Amniotic epithelial cell (primary cell): ENCODE measurements around the gene SPI1.

ENCODE experiments used
- DNase-seq: peaks from one replicate; pipeline ENCODE4 v3.0.0-alpha.2; 2010; ENCODE audit warnings: low read depth

Gene SPI1

DNA sequence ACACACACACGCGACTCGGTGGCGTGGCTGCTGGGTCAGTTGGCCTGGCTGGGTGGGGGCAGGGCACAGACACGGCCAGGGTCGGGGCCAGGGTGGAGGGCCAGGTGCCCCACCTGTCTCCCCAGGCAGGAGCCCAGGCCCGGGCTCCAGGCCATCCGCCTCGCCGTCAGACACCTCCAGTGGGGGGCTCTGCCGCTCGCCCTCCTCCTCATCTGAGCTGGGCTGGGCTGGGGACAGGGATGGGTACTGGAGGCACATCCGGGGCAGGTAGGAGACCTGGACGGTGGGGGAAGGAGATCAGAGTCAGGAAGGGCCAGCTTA lies 19.7 kb downstream of the SPI1 start:
- DNase-seq = no peak

DNA sequence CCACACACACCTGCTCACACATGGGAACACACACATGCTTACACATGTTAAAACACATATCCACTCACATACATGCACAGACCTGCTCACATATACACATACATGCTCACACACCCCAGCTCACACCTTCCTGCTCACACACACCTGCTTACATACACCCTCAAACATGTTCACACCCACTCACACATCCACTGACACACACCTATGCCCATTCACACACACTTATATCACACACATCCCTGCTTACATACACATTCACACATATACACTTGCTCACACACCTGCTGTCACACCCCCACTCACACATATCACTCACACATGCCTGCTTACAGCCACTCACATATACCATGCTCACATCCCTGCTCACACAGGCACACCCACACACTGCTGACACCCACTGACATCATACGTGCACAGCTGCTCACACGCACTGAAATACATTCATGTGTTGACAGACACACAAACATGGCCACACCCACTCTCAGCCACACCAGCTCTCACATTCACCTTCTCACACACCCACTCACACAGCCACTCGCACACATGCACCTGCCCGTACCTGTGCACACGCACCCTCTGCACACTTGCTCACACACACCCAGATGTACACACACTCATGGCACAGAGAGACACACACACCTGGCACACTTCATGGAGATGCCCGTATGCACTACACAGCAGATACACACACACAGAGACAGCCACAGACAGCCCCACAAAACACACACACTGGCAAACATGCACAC lies 20.2 kb downstream of the SPI1 start:
- no peak for DNase-seq

DNA sequence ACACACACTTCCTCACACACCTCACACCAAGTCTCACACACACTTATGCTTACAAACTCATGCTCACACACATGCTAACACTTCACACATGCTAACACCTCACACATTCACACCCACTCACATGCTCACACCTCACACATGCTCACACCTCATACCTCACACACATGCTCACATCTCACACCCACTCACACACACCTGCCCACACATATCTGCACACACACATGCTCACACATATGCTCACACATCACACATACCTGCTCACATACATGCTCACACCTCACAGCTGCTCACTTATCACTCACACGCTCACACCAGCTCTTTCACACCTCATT lies 21.4 kb downstream of the SPI1 start:
- DNase-seq = no peak

GRCh38 chr11:47356129-47356997 lies 22.0 kb downstream of the SPI1 start:
- DNase-seq = no peak

- DNase-seq = peak; percentile 89
Observed at GRCh38 chr11:47355283-47356128, 22.8 kb downstream of the SPI1 start.

DNA sequence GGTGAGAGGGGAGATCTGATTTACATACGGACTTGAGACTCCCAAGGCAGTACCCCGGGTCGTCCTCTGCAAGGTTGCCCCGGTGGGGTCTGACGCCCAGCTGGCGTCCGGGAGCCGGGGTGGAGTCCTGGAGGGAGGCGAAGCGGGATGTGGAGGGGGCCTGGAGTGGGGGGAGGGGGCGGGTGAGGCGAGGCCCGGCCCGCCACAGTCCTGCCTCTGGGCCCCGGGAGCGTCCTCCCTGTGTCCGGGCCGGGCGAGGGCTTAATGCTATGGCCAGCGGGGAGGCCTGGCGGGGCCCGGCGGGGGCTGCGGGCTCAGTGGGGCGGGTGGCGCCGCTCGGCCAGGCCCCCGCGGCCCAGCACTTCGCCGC lies 23.4 kb downstream of the SPI1 start:
- no peak for DNase-seq

DNA sequence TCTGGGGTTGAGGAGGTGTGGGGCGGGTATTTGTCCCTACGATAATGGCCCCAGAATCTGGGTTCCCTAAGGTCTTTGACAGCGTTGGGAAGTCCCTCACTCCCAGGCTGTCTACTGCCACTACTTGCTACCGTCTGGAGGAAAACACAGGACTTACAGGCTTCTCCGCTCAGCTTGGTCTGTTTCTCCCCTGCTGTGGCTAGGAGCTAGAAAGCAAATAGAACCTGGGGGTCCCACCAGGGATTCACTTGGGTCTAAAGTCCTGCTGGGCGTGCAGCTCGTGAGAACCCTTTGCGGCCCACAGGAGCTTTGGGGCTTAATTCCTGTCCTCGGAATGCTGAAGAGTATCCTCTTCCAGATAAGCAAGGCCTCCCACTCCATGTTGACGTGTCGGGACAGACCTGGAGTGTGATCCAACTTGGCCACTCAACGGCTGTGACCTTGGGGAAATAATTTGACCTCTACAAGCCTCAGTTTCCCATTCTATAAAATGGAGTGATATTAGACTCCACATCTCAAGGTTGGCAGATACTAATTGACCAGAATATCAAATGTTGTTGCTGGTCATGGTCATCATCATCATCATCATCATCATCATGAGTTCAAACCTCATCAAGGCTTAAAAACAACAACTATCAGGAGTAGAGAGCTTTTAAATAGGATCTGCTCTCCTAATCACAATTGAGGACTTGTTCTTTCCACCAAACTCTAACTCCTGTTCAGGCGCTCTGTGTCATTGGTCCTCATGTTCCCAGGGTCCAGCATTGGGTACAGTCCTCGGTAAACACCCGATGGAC lies 24.2 kb downstream of the SPI1 start:
- DNase-seq = no peak

DNA sequence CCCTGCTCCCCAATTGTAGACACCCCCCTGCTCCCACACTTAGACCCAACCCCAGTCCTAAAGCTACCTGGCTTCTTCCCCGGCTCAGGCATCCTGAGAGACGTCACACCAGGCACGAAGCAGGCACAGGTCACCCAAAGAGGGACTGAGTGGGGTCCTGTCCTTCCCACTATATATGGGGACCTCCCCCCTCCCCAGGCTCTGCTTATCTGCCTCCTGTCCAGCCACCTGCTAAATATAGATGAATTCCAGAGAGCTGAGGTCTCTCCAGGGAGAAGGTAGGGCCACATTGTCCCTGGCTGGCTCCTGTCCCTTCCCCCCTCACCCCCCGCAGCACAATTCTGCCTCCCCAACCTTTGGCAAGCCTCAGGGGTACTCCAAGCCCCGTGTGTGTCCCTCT lies 25.8 kb downstream of the SPI1 start, which contains the start of gene MYBPC3:
MYBPC3 (minus strand) TSS at position 147 of the 400 bp plus-strand sequence; CDS start at position 92, 55 bp downstream.
- no peak for DNase-seq

DNA sequence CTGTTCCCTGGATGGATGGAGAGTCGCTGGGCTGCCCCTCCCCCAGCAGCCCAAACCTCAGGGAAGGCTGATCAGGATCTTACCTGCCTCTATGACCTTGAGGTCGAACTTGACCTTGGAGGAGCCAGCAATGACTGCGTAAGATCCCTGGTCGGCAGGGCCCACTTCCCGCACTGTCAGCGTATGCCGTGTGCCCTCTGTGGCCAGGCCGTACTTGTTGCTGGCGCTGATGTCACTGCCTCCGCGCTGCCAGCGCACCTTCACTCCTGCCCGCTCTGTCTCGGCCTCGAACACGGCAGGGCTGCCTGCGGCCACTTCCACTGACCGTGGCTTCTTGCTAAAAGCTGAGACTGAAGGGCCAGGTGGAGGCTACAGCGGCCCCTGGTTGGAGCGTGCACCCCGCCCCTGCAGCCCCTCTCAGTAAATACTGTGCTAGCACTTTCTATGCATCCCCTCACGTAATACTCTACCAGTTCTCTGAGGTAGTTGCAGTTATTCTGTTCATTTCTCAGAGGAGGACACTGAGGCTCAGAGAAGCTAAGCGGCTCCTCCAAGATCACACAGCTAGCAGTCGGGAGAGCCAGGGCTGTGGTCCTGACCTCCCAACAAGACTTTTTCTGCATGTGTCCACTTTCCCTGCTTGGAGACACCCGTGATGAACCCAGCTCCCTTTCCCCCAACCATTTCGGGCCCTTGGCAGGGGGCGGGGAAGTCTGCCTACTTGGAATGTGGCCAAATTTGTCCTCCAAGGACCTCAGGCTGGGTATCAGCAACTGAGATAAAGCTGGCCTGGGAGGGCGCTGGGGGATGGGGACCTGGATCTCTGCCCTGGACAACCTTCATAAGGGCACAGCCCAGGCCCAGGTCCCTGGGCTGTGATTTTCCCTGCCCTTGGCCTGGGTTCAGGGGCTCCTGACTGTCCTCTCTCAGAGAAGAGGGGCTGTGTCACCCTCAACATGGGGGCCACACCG lies 26.9 kb downstream of the SPI1 start:
- no peak for DNase-seq

- DNase-seq = no peak
Observed at GRCh38 chr11:47350315-47350714, 28.0 kb downstream of the SPI1 start.

- no peak for DNase-seq
Observed at GRCh38 chr11:47349521-47350095, 28.7 kb downstream of the SPI1 start.

GRCh38 chr11:47348859-47349258 lies 29.5 kb downstream of the SPI1 start:
- peak; percentile 48 for DNase-seq

- DNase-seq = no peak
Observed at GRCh38 chr11:47348131-47348802, 30.1 kb downstream of the SPI1 start.

- DNase-seq = no peak
Observed at GRCh38 chr11:47347137-47347536, 31.2 kb downstream of the SPI1 start.

DNA sequence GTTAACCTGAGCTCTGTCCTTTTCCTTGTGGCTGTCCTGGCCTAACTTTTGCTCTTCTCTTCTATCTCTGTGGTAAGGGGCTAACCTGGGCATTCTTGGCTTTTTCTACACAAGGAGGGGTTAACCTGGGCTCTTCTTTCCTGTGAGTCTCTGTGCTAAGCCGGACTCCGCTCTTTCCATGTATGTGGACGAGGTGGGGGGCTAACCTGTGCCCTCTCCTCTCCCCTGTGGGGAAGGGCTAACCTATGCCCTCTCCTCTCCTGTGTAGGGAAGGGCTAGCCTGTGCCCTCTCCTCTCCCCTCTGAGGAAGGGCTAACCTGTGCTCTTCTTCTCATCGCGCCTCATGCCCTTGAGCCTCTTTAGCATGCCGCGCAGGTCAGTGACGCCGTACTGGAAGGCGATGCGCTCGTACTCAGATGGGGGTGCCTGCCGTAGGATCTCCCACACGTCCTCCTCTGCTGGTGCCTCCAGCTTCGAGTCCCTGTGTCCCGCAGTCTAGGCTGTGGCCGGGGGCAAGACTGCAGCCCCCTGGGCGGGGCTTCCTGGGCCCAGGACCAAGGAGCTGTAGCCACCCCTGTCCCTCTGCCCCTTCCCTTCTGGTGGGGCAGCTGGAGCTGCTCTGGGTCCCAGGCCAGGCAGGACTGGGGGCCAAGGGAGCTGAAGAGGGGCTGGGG lies 32.3 kb downstream of the SPI1 start:
- no peak for DNase-seq

DNA sequence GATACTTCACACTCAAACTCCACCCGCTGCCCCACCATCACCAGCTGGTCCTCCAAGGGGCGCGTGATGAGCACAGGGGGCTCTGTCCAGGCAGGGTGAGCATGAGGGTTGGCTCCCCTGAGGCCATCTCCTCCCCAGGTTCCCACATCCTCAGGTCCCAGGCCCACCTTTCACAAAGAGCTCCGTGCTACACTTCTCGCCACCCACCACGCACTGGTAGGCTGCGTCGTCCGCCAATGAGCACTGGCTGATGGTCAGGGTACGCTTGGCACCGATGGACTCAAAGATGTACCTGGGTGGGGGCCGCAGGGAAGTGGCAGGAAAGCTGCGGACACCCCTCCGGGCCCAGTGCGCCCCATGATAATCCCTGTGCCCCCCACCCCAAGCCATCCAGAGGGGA lies 35.5 kb downstream of the SPI1 start:
- no peak for DNase-seq

DNA sequence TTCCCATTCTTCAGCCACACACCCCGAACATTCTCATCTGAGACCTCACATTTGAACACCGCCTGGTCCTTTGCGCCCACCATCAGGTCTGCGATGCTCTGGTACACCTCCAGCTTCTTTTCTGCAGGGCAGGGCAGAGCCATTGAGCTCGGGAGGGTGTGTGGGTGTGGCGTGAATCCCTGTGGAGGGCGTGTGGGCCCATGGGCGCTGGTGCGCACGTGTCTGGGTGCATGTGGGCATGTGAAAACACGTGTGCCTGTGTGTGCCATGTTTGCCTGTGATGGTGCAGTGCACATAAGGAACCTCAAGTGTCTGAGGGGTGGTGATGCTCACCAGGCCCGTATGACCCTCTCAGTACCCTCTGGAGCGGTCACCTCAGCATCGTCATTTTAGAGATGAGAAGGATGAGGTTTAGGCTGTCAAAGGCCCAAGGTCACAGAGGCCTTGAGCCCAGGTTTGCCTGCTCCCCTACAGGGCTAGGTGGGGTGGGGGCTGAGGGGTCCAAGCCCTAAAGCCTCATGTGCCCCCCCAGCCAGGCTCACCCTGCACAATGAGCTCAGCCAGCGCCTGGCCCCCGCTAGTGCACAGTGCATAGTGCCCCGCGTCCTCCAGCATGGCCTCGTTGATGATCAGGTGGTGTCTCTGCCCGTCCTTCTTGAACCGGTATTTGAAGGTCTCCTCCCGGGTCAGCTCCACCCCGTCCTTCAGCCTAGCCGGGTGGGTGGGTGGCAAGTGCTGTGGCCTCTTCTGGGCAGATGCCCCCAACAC lies 36.1 kb downstream of the SPI1 start:
- no peak for DNase-seq
